ENCODE results near the gene AFF3. TPM values are rescaled to one million over a fixed set of nuclear protein-coding genes. Genes with fewer than 3 reads are reported as not detected.

Gene AFF3
- polyA plus RNA-seq, 1 donor (not counting 4 experiments of a cell fraction or from before 2014, with no cell fraction given): not detected

DNA sequence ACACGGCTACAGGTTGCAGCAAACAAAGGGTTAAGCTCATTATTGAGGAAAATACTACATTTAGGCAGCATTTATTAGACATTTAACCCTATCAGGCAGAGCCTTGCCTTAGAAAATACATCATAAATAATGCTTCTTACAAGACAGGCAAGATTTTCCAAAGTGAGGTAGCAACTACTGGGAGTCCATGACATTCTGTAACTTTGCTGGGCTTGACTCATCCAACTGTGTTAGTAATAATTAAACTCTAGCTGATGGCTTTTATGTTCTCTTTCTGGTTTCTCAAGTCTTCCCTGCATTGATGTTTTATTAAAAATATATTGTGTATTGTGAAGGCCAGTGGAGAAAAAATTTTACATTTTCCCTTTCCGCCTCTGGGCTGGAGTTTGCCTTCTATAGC lies 291.3 kb downstream of the AFF3 start:
- Histone ChIP-seq H3K4me3 (ENCODE audit: control insufficient read depth in 2 of 3, extremely low read depth in 1 of 3, insufficient read depth in 2 of 3, low read depth in 1 of 3, low read length in 3 of 3) (no peak overlapping the region), H3K9me3 (ENCODE audit: control insufficient read depth, low read depth, low read length) (no peaks in the 10 kb centered on the region), H4K20me1 (ENCODE audit: control insufficient read depth, extremely low read depth, insufficient read depth, low read length) (no peaks in the 10 kb centered on the region), H3K36me3 (ENCODE audit: control insufficient read depth in 2 of 2, extremely low read depth in 1 of 2, insufficient read depth in 2 of 2, low read length in 2 of 2) (no peaks in the 10 kb centered on the region), H3K4me2 (ENCODE audit: control insufficient read depth, extremely low read depth, insufficient read depth, low read depth, low read length) (no peak overlapping the region), H3K27me3 (ENCODE audit: control insufficient read depth, extremely low read depth, insufficient read depth, low read length) (no peaks in the 10 kb centered on the region), H3K4me1 (ENCODE audit: control insufficient read depth, extremely low read depth, insufficient read depth, low read length) (no peaks in the 10 kb centered on the region), H3K27ac (ENCODE audit: control insufficient read depth, insufficient read depth, low read length) (no peak overlapping the region), H3K9ac (ENCODE audit: control insufficient read depth, extremely low read depth, insufficient read depth, low read length) (no peak overlapping the region), H3K79me2 (ENCODE audit: control insufficient read depth, insufficient read depth, low read length) (no peaks in the 10 kb centered on the region), H2AFZ (ENCODE audit: control insufficient read depth, low read length) (no peak overlapping the region), H3K9me1 (ENCODE audit: control insufficient read depth, extremely low read depth, insufficient read depth, low read length) (no peaks in the 10 kb centered on the region)
- TF ChIP-seq, protein P1, sequence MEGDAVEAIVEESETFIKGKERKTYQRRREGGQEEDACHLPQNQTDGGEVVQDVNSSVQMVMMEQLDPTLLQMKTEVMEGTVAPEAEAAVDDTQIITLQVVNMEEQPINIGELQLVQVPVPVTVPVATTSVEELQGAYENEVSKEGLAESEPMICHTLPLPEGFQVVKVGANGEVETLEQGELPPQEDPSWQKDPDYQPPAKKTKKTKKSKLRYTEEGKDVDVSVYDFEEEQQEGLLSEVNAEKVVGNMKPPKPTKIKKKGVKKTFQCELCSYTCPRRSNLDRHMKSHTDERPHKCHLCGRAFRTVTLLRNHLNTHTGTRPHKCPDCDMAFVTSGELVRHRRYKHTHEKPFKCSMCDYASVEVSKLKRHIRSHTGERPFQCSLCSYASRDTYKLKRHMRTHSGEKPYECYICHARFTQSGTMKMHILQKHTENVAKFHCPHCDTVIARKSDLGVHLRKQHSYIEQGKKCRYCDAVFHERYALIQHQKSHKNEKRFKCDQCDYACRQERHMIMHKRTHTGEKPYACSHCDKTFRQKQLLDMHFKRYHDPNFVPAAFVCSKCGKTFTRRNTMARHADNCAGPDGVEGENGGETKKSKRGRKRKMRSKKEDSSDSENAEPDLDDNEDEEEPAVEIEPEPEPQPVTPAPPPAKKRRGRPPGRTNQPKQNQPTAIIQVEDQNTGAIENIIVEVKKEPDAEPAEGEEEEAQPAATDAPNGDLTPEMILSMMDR (optimal IDR thresholded peaks at IDR 0.05 in 1 of 3, IDR thresholded peaks at IDR 0.05 in 1 of 3, conservative IDR thresholded peaks at IDR 0.05 in 1 of 3; ENCODE audit: extremely low read depth in 1 of 3, insufficient read depth in 2 of 3, low read length in 3 of 3): no peak
- TF ChIP-seq EZH2 (IDR thresholded peaks at IDR 0.05; ENCODE audit: low read length): no peak
- DNase-seq (ENCODE audit: low read depth, low spot score) (no peak), FAIRE-seq (no peak)
- dilution Hi-C loops (cut with MboI; ENCODE audit: extremely low pct_ligation_motif_present, low sequenced_read_pairs): no loop called here

DNA sequence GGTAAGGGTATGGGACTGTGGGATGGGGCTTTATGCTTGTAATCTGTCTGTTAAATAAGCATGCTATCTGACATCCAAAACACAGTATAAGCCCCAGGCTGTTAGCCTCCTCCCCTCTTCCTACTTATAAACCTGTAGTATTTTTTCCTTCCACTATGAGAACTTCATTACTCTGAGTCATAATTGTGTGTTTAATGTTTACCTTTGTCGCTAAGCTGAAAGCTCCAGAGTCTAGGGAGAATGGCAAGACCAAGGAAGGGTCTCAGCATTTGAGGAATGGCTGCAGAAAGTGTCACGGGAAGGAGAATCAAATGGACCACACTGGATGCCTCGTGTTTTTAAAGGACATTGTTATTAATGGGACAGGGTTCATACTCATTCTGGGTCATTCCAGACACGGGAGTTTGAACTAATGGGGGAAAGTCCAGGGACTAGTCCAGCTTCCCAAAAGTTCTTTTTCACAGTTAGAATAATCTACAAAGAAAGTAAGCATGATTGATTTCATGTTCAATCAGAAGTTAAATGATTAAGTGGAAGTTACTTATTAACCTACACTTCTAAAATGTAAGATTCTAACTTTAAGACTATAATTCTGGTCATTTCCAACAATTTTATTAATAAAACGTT lies 292.2 kb downstream of the AFF3 start:
- Histone ChIP-seq H3K79me2 (ENCODE audit: control insufficient read depth, insufficient read depth, low read length) (no peaks in the 10 kb centered on the region), H3K27ac (ENCODE audit: control insufficient read depth, insufficient read depth, low read length) (no peak overlapping the region), H2AFZ (ENCODE audit: control insufficient read depth, low read length) (no peak overlapping the region), H3K36me3 (ENCODE audit: control insufficient read depth in 2 of 2, extremely low read depth in 1 of 2, insufficient read depth in 2 of 2, low read length in 2 of 2) (no peaks in the 10 kb centered on the region), H3K4me1 (ENCODE audit: control insufficient read depth, extremely low read depth, insufficient read depth, low read length) (no peaks in the 10 kb centered on the region), H3K27me3 (ENCODE audit: control insufficient read depth, extremely low read depth, insufficient read depth, low read length) (no peaks in the 10 kb centered on the region), H3K4me3 (ENCODE audit: control insufficient read depth in 2 of 3, extremely low read depth in 1 of 3, insufficient read depth in 2 of 3, low read depth in 1 of 3, low read length in 3 of 3) (no peak overlapping the region), H3K9ac (ENCODE audit: control insufficient read depth, extremely low read depth, insufficient read depth, low read length) (no peak overlapping the region), H3K9me1 (ENCODE audit: control insufficient read depth, extremely low read depth, insufficient read depth, low read length) (no peaks in the 10 kb centered on the region), H3K9me3 (ENCODE audit: control insufficient read depth, low read depth, low read length) (no peaks in the 10 kb centered on the region), H4K20me1 (ENCODE audit: control insufficient read depth, extremely low read depth, insufficient read depth, low read length) (no peaks in the 10 kb centered on the region), H3K4me2 (ENCODE audit: control insufficient read depth, extremely low read depth, insufficient read depth, low read depth, low read length) (no peak overlapping the region)
- dilution Hi-C loops (cut with MboI; ENCODE audit: extremely low pct_ligation_motif_present, low sequenced_read_pairs): no loop called here
- TF ChIP-seq EZH2 (IDR thresholded peaks at IDR 0.05; ENCODE audit: low read length): no peak
- DNase-seq (ENCODE audit: low read depth, low spot score): no peak
- FAIRE-seq: no peak

Data from keratinocyte (primary cell).